HG02870 (cell line): ENCODE results near the gene GJA4.

Experiments
- ATAC-seq: cut with Tn5 transposase; IDR thresholded peaks from one replicate; pipeline ENCODE4 v1.9.1; 2021; ENCODE audit warnings: mild to moderate bottlenecking, moderate library complexity; ENCODE audit not compliant: unreplicated experiment

GJA4 gene

GRCh38 chr1:34792868-34793727, at the start of gene GJA4:
Gene GJA4, plus strand, starts transcription at chr1:34792999. Its CDS starts 1,215 bp downstream, at chr1:34794214.
- ATAC-seq = no peak

- ATAC-seq = no peak
These were observed 49.0 kb upstream of the GJA4 start for GRCh38 chr1:34743775-34744174.

- no peak for ATAC-seq
These were observed 47.9 kb upstream of the GJA4 start for GRCh38 chr1:34744851-34745250.

- no peak for ATAC-seq
These were observed 47.1 kb upstream of the GJA4 start for GRCh38 chr1:34745666-34746065.

- no peak for ATAC-seq
These were observed 46.7 kb upstream of the GJA4 start for GRCh38 chr1:34746101-34746500.

- ATAC-seq = no peak
These were observed 45.8 kb upstream of the GJA4 start for GRCh38 chr1:34746785-34747637.

GRCh38 chr1:34747638-34747941, 45.2 kb upstream of the GJA4 start:
- ATAC-seq = no peak

- ATAC-seq = no peak
These were observed 42.8 kb upstream of the GJA4 start for GRCh38 chr1:34749992-34750391.

GRCh38 chr1:34750610-34751009, 42.2 kb upstream of the GJA4 start:
- ATAC-seq = no peak

GRCh38 chr1:34753163-34753562, 39.6 kb upstream of the GJA4 start:
- ATAC-seq = no peak

GRCh38 chr1:34754964-34755637, 37.7 kb upstream of the GJA4 start, which contains the start of gene GJB5:
Gene GJB5, plus strand, starts transcription at chr1:34755047. Its CDS starts 2,284 bp downstream, at chr1:34757331.
- ATAC-seq = no peak

- no peak for ATAC-seq
These were observed 36.8 kb upstream of the GJA4 start for GRCh38 chr1:34755961-34756360.

- no peak for ATAC-seq
These were observed 35.4 kb upstream of the GJA4 start for GRCh38 chr1:34757386-34757785.

GRCh38 chr1:34758751-34759150, 34.0 kb upstream of the GJA4 start:
- ATAC-seq = no peak

- ATAC-seq = no peak
These were observed 33.1 kb upstream of the GJA4 start, which contains the start of gene GJB4 for GRCh38 chr1:34759503-34760357. Gene GJB4, plus strand, starts transcription at chr1:34759740. Its CDS starts 1,515 bp downstream, at chr1:34761255.

- ATAC-seq = no peak
These were observed 31.5 kb upstream of the GJA4 start for GRCh38 chr1:34761176-34761761.

GRCh38 chr1:34761776-34762307, 31.0 kb upstream of the GJA4 start:
- ATAC-seq = no peak

GRCh38 chr1:34762474-34763141, 30.2 kb upstream of the GJA4 start:
- no peak for ATAC-seq

- ATAC-seq = no peak
These were observed 29.5 kb upstream of the GJA4 start for GRCh38 chr1:34763142-34763781.
